NOMO-1 (cell line): ENCODE data around the gene LZTFL1.
"Not testable (repeated sequence)": the region's sequence is repeated elsewhere in the genome, so short reads cannot be mapped to it uniquely, and the experiment has no call there.

Experiments used
- DNase-seq, 2 experiments: peaks; one replicate each; lab custom pipeline; 2025; ENCODE audit not compliant: unreplicated experiment in 2 of 2; lab: John Stamatoyannopoulos, UW

Gene LZTFL1

DNA sequence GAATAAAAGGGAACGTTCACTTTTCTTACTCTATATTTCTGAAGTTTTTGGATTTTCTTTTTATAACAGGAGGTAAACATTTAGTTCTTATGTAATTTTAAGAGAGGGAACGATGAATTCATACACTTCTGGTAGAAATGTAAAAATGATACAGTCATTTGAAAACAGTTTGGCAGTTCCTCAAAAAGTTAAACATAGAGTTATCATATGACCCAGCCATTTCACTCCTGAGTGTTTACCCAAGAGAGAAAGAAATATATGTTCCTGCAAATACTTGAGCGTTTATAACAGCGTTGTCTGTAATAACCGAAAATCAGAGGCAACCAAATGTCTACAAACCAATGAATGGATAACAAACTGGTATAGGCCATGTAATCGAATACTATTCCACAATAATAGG lies 23.6 kb upstream of the LZTFL1 start:
- DNase-seq = no peak

DNA sequence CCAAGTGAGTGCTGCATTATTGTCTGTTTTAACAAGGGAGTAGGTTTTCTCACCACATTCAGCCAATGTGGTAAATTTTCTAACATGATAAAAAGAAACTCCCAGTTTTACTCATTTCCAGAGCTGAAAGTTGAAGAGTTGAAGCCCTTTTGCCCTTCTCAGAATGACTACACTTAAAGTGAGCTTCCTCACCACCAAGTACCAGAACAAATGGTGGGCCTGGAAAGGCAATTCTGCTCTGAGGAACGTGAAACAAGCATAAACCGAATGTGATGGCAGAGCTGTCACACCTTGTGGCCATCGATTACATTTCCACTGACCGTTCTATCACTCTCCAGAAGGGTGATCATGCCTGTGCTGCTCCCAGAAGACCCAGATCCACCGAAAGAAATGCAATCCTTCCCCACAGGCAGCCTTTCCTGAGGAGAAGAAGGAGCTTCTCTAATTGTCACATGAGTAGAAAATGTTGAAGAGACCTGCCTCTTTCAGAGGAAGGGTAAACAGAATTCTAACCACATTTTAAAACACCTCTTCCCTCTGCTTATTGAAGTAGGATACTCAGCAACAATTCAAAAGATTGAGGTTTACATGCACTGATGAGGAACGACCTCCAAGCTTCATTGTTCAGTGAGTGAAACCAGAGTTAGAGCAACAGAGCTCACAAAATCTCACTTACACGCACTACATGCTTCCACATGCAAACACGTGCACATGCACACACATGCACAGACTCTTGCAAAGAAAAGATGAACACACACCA lies 23.0 kb upstream of the LZTFL1 start:
- no peak for DNase-seq

DNA sequence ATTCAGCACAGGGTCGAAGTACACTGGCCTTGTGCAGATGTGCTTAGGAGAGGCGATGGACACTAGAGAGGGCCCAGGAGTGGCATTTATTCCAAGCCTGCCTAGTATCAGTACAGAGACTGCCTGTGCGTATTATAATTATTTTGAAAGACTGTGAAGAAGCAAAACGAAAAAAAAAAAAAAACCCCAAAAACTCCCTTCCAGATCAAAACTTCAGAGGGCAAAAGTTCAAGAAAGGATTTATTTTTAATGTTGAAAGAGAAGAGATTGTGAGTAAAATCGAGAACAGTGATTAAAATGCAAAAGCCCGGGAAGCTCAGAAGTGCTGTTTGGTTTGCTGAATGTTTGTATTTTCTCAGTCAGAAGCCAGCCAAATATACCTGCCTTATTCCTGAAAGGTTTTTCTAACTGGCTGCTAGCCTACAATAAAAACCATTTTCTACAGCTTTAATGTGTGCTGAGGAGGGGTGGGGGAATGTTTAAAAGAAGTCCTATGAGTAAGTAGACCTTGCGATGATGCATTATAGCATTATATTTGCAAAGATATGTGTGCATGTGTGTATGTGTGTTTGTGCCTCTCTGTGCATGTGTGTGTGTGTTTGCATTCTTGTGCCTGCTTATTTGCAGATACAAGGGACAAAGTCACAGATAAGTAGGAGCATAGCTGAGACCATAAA lies 19.3 kb upstream of the LZTFL1 start:
- DNase-seq = no peak

DNA sequence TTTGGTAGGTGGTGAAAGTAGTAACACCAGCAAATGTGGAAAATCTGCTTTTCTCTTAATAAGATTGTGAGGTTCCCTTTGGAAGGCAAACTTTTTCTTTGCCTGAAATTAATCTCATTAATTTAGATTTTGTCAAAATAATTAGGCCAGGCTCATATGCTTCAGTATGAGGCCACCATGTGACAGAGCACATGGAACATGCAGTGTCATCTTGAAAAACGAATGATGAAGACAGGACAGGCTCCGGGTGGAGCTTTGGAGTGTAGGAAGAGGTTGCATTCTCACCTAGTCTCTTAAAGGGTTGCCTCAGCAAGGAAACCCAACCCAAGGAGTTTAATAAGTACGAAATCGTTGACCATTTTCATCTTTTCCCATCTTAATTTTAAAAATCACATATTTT lies 18.6 kb upstream of the LZTFL1 start:
- no peak for DNase-seq

DNA sequence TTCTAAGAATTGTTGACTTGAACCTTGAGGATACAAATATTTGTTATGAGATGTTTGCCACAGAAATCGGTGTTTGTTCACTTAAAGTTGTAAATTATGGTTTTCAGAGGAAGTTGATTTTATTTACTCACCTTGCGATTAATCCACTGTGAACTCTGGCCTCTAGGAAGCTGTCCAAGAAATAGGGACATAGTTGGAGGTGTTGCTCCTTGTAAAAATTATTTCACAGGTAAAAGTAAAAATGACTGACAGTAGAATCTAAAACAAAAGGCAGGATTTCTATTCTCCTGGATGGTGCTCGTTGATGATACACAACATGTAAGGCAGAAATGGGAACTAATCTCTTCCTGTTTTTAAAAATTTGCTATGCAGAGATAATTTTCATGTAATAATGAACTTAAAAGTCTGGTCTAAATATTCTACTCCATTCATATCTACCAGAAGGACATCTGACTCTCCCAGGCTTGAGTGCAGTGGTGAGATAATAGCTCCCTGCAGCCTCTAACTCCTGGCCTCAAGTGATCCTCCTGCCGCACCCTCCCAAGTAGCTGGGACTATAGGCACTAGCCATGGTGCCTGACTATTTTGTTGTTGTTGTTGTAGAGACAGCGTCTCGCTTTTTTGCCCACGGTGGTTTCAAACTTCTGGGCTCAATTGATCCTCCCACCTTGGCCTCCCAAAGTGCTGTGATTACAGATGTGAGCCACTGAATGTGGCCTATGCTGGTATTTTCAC lies 17.1 kb upstream of the LZTFL1 start:
- peak; percentile 12 to 19 for DNase-seq

DNA sequence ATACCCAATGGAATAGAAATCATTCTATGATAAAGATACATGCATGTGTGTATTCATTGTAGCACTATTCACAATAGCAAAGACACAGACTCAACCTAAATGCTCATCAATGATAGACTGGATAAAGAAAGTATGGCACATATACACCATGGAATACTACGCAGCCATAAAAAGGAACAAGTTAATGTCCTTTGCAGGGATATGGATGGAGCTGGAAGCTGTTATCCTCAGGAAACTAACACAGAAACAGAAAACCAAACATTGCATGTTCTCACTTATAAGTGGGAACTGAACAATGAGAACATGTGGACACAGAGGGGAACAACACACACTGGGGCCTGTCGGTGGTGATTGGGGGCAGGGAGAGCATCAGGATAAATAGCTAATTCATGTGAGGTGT lies 15.1 kb upstream of the LZTFL1 start:
- not testable (repeated sequence) for DNase-seq

DNA sequence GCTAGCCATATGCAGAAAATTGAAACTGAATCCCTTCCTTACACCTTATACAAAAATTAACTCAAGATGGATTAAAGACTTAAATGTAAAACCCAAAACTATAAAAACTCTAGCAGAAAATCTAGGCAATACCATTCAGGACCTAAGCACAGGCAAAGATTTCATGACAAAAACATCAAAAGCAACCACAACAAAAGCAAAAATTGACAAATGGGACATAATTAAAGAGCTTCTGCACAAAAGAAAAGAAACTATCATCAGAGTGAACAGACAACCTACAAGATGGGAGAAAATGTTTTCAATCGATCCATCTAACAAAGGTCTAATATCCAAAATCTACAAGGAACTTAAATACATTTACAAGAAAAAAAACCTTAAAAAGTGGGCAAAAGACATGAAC lies 14.4 kb upstream of the LZTFL1 start:
- DNase-seq = not testable (repeated sequence)

DNA sequence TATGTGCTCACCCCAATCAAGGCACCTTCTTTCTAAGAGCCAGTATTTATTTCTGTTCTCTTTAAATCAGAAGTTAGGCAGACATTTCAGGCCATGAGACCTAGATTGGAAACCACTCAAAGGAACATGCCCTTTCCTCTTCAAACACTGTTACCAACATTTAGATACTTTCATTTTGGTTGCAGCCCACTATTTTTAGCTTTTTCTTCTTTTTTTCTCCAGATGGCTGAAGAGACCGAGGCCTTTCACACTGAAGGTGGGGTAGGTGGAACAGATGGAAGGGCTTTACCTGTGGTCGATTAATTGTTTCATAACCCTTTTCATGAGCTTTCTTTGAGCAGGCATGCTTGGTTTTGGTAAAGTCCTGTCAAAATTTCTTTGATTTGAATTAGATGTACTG lies 10.9 kb upstream of the LZTFL1 start:
- DNase-seq = no peak

DNA sequence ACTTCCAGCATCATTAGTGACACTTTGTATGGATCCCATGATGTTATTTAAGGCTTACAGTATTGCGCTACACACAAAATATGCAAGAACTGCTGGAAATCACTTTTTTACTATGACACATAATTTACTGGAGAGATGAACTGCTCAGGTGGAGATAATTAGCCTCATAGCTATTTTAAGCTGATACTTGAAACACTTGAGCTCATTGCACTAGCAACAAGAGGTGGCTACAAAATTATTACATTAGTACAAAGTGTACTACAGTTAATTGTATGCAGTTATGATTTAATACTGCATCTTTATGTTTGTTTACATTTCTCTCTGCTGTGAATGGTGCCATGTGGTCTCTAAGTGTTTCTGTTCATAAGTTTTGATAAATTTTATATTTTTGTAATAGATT lies 6.5 kb upstream of the LZTFL1 start:
- no peak for DNase-seq

DNA sequence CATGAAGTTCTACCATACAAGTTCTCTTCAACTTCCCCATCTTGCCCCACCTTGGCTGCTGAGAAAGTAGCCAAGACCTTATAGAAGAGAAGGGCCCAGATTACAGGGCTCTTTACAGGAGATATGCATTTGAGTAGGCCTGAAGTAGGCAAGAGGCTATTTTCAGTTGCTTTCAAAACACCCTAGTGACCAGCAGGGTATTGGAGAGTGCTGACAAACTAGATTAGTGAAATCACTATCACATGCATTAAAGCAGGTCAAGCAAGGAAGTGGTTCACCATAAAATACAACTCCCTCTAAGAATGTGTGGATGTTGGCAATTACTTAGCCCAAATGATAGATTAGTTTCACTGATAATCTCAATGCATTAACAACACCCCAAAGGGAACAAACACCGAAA lies 2.7 kb upstream of the LZTFL1 start:
- DNase-seq = no peak

DNA sequence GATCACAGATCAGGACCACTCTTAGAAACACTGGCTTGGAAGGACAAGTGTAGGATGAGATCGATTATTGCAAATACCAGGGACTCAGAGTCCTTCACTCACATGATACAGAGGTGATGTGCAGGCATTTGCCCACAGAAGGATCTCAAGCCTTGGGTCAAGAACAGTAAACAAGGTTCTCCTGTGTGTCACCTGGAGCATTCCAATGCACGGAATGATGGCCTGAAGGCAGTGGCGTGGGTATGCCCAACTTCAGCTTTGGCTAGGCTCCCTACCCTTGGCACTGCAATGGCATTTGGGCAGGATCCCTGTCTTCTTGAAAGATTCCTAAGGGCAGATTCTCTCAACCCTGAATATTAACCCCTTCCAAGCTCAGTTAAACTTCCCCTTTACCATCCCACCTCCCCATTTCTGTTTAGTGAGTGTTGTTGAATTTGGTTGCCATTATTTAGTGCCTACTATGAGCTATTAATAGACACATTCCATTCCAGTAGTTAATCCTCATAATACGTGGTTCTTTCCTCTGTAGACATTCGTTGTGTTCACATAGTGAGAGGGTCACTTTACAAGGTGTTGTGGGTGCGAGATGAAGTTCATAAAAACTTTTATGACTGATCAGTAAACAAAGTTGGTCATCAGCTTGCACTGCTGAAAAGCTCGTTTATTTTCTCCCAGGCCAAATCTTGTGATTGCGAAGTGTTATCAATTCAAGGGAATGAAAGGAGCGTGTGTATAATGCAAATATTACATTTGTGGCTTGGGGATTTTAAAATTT lies 1.1 kb upstream of the LZTFL1 start:
- no peak for DNase-seq

DNA sequence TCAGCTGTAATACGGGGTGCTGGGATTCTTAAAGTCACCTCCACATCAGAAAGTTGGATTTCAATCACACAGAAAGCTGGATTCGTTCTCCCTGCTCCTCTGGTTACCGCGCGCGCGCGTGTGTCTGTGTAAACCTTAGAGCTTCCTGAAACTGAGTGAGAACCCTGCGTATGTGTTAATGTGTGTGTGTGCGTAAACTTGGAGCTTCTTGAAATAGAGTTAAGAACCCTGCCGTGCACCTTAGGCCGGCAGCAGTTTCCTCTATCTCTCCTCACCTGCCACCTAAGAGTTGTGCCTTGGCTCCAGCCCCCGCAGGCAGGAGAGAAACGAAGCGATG lies 531 bp downstream of the LZTFL1 start:
- peak; percentile 27 to 55 for DNase-seq

DNA sequence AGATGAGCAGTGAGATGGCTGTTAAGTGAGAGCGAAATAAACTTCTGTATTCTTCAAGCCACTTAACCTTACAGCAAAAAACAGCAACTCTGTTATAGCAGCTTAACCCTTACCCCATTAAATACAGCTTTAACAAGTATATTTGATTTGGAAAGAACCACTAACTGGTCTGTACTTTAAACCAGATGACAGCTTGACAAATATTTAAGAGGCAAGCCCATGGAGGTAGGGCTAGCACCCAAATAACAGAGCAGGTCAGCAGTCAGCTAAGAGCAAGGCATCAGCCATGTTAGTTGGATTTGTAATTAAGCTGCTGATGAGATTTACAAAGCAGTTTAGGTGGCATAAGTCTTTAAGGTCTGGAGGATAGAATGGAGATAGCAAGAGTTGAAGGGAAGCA lies 3.5 kb downstream of the LZTFL1 start:
- no peak for DNase-seq

DNA sequence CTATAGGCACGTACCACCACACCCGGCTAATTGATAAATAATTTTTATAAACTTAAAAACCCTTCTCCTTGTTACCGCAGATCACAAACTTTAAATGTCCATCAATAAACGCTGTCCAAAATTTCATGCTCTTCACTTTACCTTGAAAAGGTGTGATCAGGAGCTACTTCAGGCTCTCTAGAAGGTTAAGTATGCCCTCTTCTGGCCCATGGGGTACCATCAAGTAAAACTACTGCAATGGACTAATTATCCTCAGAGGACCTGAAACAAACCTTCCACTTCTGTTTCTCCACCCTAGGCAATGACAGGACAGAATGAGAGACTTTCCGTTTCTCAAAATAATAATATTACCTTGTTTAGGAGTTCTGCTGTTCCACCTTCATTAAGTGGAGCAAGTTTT lies 9.2 kb downstream of the LZTFL1 start:
- DNase-seq = no peak

DNA sequence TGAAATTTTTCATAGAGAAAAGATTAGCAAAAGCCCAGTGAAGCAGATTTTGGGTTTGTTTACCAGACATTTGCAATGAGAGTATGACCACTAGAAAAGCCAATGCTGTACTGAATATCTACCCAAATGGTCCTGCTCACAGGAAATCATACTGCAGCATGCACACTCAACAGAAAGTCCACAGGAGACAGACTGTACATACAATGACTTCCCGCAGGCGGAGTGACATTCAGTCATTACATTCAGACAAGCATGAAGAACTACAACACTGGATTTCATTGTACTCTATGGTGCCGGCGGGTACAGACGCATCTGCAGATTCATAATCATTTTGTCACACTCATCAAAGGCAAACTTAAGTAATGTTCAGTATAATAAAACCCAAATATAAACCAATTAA lies 11.8 kb downstream of the LZTFL1 start:
- no peak for DNase-seq

DNA sequence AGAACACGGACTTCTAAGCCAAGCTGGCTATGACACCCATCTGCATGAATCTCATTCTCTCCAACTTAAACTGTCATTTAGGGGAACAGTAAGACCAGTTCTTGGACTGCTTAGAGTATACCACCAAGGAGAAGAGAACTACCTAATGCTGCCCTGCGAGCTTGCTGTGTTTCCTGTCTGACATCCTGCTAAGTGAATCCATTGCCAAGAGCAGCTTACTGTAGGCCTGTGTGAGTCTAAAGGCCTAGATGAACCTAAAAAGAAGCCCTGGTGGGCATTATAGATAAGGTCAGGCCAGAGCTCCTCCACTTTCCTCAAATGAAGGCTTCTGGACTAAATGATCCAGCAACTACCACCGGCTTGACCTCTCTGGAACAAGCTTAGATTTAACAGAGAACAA lies 15.0 kb downstream of the LZTFL1 start:
- DNase-seq = no peak

DNA sequence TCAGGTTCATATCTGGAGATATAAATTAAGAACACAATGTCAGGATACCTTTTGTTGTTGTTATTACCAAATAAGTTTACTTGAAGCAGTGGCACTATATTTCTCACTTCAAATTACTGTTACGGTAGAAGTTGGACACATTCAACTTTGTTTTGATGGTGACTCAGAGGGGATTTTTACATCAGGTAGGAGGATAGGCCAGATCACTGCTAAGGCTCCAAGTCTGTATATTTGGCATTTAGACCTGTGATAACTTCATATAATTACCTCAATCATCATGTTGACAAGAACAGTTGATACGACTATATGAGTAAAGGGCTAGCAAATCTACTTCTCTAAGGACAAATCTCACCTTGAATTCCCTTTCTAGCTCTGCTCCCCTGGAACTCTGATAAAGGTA lies 15.6 kb downstream of the LZTFL1 start:
- no peak for DNase-seq

DNA sequence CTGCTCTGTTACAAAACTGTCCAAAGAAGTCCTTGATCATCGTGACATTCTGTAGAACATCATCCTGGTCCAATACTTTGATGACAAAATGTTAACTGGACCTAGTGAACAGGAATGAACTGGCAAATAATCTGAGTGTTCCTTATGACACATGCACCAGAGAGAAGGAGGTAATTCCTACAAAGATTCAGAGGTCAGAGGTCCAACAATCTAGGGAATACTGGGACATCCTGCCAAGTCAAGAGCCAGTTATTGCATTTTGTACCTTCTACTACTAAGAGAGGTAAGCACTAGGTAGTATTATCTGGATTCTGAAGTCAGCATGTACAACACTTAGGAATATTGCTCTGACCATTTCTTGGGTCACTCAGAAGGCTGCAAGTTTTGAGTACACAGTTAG lies 20.8 kb downstream of the LZTFL1 start:
- no peak for DNase-seq

DNA sequence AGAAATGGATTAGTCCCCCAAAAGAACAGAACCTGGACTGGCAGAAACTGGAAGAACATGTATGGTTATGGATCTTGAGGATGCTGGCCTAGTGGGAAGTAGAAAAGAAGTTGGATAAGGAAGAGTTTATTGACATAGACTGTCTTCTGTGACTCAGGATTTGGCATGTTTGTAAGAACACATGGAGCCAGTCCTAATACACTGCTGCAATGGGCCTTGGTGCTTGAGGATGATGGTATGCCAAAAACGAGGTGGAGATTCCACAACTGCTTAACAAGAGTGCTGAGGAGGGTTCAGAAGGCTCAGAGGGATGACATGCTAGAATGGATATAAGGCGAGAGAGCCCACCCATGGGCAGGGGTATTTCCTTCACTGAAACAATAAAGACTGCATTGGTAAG lies 22.4 kb downstream of the LZTFL1 start:
- DNase-seq = no peak

DNA sequence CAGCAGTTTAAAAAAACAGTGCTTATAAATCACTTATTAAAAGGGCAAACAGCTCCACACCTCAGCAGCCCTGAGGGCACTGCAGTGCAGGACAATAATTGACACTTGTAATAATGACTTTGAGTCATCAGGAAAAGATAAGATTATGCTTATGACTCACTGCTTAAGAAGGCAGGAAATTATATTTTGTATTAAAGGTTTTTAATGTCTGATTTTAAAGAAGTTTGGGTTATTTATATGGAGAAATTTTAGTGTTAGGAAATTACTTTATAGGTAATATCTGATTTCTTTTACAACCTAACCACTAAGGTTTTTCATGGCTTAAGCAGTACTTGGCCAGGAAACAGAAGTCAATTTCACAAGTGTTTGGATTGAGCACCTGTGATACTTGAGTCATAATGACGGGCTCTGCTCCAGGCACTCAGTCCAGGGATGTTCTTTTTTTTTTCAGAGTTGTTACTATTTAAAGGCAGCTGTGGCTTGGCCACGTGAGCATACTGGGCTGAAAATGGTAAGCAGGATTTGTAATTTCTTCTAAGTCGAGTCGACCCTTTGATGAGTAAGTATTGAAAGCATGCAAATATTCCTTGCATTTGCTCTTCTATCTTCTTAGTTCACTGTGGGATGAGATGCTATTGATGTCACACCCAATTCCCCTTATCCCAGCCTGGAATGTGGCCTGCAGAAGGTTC lies 23.9 kb downstream of the LZTFL1 start:
- DNase-seq = no peak

DNA sequence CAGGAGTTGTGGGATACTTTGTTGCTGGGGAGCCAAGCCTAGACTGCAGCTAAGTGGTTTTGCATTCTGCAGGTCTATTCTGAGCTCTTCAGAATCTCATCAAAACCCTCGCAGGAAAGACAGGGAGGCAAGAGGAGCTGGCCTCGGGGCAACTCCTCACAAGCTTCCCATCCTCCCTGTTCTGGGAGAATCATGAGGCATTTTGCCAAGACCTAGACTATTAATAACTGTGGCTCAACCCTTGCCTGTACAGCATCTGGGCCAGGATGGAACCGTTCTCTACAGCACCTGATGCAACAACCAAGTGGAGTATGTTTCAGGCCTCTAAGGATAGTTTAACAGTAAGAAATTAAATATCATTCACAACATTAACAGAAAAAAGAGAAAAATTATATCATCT lies 25.4 kb downstream of the LZTFL1 start:
- DNase-seq = no peak
